Neural cell (in vitro differentiated cells): ENCODE measurements around the gene NFS1. TPM values are rescaled to one million over a fixed set of nuclear protein-coding genes. Genes with fewer than 3 reads are reported as not detected.

ENCODE experiments used
- H2AFZ ChIP-seq: fragments of 200-600, 300-800 bp; sonication (generic), shearing (Covaris generic); 2 replicates; pipeline ENCODE4 v1.6.0; 2014; ENCODE audit warnings: low read depth, mild to moderate bottlenecking, antibody characterized with exemption, low read length, moderate library complexity
- H3F3A ChIP-seq: fragments of 200-600 bp; shearing (Covaris generic); 2 replicates; pipeline ENCODE4 v1.6.1; 2016; ENCODE audit warnings: mild to moderate bottlenecking, moderate library complexity, mixed read lengths, antibody characterized with exemption, low read length; ENCODE audit not compliant: insufficient read depth, poor library complexity, severe bottlenecking
- H3K27ac ChIP-seq: fragments of 200-600, 300-800 bp; sonication (generic), shearing (Covaris generic); 2 replicates; pipeline ENCODE4 v1.5.1; 2014; ENCODE audit warnings: mild to moderate bottlenecking, low read length, moderate library complexity
- H3K27me3 ChIP-seq: fragments of 300-800, 200-600 bp; sonication (generic), shearing (Covaris generic); 2 replicates; pipeline ENCODE4 v1.6.0; 2014; ENCODE audit warnings: mild to moderate bottlenecking, low read depth, low read length, moderate library complexity; ENCODE audit not compliant: insufficient read depth
- H3K36me3 ChIP-seq: fragments of 300-800, 200-600 bp; sonication (generic), shearing (Covaris generic); 2 replicates; pipeline ENCODE4 v1.5.1; 2014; ENCODE audit warnings: mild to moderate bottlenecking, antibody characterized with exemption, low read length, moderate library complexity; ENCODE audit not compliant: insufficient read depth
- H3K4me2 ChIP-seq: fragments of 300-800, 200-600 bp; sonication (generic), shearing (Covaris generic); 2 replicates; pipeline ENCODE4 v1.6.0; 2014; ENCODE audit warnings: mild to moderate bottlenecking, low read length
- H3K4me3 ChIP-seq: fragments of 300-800, 200-600 bp; sonication (generic), shearing (Covaris generic); 2 replicates; pipeline ENCODE4 v1.5.1; 2014; ENCODE audit warnings: mild to moderate bottlenecking, low read length, moderate library complexity
- H3K79me2 ChIP-seq: fragments of 200-600 bp; shearing (Covaris generic); replicated peaks from 2 replicates; pipeline ENCODE4 v1.6.0; 2014; ENCODE audit warnings: mild to moderate bottlenecking, low read length, moderate library complexity; ENCODE audit not compliant: insufficient read depth
- H3K9ac ChIP-seq: fragments of 300-800, 200-600 bp; sonication (generic), shearing (Covaris generic); 2 replicates; pipeline ENCODE4 v1.6.1; 2016; ENCODE audit warnings: mild to moderate bottlenecking, low read length, mixed read lengths
- H3K9me2 ChIP-seq: fragments of 200-600 bp; shearing (Covaris generic); 2 replicates; pipeline ENCODE4 v1.6.1; 2016; ENCODE audit warnings: mild to moderate bottlenecking, low read length, mixed read lengths; ENCODE audit not compliant: insufficient read depth
- H3K9me3 ChIP-seq: fragments of 200-600, 300-800 bp; sonication (generic), shearing (Covaris generic); 2 replicates; pipeline ENCODE4 v1.6.1; 2016; ENCODE audit warnings: mild to moderate bottlenecking, mixed run types, low read length, moderate library complexity, mixed read lengths
- H4K20me1 ChIP-seq: fragments of 200-600 bp; shearing (Covaris generic); 2 replicates; pipeline ENCODE4 v1.6.1; 2016; ENCODE audit warnings: mild to moderate bottlenecking, mixed run types; ENCODE audit not compliant: insufficient read depth
- MXI1 ChIP-seq: fragments of 450-650 bp; conservative IDR thresholded peaks from 2 replicates; pipeline ENCODE4 v1.6.1; 2014; ENCODE audit warnings: antibody characterized with exemption, mild to moderate bottlenecking; ENCODE audit not compliant: poor library complexity, severe bottlenecking
- POLR2AphosphoS5 ChIP-seq: IDR thresholded peaks from 2 replicates; pipeline ENCODE4 v1.6.1; 2012
- SMC3 ChIP-seq: fragments of 450-650 bp; conservative IDR thresholded peaks from 2 replicates; pipeline ENCODE4 v1.6.1; 2014; ENCODE audit warnings: antibody characterized with exemption, mild to moderate bottlenecking, moderate library complexity; ENCODE audit not compliant: poor library complexity
- TAF1 ChIP-seq: IDR thresholded peaks from 2 replicates; pipeline ENCODE4 v1.6.1; 2012; ENCODE audit warnings: low read depth
- polyA plus RNA-seq: library from polyadenylated mRNA; depleted of rRNA; stranded (reverse); fragments of >200 nt; gene quantifications from 2 replicates; pipeline ENCODE4 v1.2.3, GENCODE V29; 2014
- TF ChIP-seq, protein P1 (sequence below): IDR thresholded peaks from 2 replicates; pipeline ENCODE4 v1.6.1; 2012; ENCODE audit warnings: borderline replicate concordance
- TF ChIP-seq, protein P2 (sequence below): fragments of 450-650 bp; IDR thresholded peaks from 2 replicates; pipeline ENCODE4 v1.5.1; 2014; ENCODE audit warnings: antibody characterized with exemption, mild to moderate bottlenecking, moderate library complexity; ENCODE audit not compliant: poor library complexity, severe bottlenecking

NFS1 gene
- polyA plus RNA-seq, 1 donor from 2014 or later, result 55.2 TPM

DNA sequence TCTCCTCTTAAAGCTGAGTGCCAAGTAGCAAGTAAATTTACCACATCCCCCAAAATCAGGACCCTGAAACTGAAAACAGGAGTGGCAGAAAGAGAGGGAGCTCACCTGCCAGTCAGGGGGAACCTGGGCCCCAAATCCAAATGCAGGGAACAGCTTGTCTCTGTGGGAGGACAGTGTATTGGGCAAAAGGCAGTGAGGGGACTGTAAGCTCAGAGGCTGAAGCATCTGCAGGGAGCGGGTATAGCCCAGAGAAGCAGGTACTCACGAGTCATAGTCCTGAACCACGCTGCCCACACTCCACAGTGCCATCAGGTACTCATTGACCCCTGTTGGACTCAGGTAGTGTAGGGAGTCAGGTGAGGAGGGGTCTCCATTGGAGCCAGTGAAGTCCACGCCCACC is 68.5 kb downstream of the NFS1 start:
- Histone ChIP-seq H3K27ac (no peak overlapping the region), H3K9ac (no peak overlapping the region), H3K9me3 (no peaks in the 10 kb centered on the region), H3K4me2 (no peak overlapping the region), H3K4me3 (no peak overlapping the region), H3F3A (no peaks in the 10 kb centered on the region), H2AFZ (no peak overlapping the region), H3K27me3 (no peaks in the 10 kb centered on the region), H4K20me1 (no peaks in the 10 kb centered on the region), H3K79me2 (peaks cover 16% of the 10 kb centered on the region), H3K36me3 (no peaks in the 10 kb centered on the region), H3K9me2 (no peaks in the 10 kb centered on the region)
- TF ChIP-seq TAF1, result no peak
- no peak for TF ChIP-seq SMC3
- no peak for TF ChIP-seq MXI1
- TF ChIP-seq, protein P1, sequence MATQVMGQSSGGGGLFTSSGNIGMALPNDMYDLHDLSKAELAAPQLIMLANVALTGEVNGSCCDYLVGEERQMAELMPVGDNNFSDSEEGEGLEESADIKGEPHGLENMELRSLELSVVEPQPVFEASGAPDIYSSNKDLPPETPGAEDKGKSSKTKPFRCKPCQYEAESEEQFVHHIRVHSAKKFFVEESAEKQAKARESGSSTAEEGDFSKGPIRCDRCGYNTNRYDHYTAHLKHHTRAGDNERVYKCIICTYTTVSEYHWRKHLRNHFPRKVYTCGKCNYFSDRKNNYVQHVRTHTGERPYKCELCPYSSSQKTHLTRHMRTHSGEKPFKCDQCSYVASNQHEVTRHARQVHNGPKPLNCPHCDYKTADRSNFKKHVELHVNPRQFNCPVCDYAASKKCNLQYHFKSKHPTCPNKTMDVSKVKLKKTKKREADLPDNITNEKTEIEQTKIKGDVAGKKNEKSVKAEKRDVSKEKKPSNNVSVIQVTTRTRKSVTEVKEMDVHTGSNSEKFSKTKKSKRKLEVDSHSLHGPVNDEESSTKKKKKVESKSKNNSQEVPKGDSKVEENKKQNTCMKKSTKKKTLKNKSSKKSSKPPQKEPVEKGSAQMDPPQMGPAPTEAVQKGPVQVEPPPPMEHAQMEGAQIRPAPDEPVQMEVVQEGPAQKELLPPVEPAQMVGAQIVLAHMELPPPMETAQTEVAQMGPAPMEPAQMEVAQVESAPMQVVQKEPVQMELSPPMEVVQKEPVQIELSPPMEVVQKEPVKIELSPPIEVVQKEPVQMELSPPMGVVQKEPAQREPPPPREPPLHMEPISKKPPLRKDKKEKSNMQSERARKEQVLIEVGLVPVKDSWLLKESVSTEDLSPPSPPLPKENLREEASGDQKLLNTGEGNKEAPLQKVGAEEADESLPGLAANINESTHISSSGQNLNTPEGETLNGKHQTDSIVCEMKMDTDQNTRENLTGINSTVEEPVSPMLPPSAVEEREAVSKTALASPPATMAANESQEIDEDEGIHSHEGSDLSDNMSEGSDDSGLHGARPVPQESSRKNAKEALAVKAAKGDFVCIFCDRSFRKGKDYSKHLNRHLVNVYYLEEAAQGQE, result no peak
- TF ChIP-seq POLR2AphosphoS5, result no peak

DNA sequence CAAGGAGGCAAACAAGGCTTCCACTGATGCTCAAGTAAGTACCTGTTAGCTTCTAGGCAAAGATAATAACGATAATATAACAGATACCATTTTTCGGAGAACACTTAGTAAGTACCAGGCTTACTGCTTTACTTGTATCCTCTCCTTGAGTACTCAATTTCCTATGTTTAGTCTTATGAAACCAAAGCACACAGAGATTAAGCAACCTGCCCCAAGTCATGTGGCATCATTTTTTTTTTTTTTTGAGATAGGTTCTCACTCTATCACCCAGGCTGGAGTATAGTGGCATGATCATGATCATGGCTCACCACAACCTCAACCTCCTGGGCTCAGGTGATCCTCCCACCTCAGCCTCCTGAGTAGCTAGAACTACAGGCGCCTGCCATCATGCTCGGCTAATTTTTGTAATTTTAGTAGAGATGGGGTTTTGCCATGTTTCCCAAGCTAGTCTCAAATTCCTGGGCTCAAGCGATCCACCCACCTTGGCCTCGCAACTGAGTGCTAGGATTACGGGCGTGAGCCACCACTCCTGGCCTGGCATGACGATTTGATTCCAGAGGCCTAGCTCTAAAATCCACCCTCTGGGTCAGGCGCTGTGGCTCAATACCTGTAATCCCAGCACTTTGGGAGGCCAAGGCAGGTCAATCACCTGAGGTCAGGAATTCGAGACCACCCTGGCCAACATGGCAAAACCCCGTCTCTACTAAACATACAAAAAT is 69.6 kb downstream of the NFS1 start:
- Histone ChIP-seq H3K27me3 (no peaks in the 10 kb centered on the region), H3K9me3 (no peaks in the 10 kb centered on the region), H3K4me3 (no peak overlapping the region), H3K9me2 (no peaks in the 10 kb centered on the region), H4K20me1 (no peaks in the 10 kb centered on the region), H3K79me2 (peaks cover 10% of the 10 kb centered on the region), H3K4me2 (no peak overlapping the region), H3K27ac (no peak overlapping the region), H2AFZ (no peak overlapping the region), H3K9ac (no peak overlapping the region), H3K36me3 (no peaks in the 10 kb centered on the region), H3F3A (no peaks in the 10 kb centered on the region)
- TF ChIP-seq, protein P1, result no peak
- TF ChIP-seq, protein P2, sequence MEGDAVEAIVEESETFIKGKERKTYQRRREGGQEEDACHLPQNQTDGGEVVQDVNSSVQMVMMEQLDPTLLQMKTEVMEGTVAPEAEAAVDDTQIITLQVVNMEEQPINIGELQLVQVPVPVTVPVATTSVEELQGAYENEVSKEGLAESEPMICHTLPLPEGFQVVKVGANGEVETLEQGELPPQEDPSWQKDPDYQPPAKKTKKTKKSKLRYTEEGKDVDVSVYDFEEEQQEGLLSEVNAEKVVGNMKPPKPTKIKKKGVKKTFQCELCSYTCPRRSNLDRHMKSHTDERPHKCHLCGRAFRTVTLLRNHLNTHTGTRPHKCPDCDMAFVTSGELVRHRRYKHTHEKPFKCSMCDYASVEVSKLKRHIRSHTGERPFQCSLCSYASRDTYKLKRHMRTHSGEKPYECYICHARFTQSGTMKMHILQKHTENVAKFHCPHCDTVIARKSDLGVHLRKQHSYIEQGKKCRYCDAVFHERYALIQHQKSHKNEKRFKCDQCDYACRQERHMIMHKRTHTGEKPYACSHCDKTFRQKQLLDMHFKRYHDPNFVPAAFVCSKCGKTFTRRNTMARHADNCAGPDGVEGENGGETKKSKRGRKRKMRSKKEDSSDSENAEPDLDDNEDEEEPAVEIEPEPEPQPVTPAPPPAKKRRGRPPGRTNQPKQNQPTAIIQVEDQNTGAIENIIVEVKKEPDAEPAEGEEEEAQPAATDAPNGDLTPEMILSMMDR, result no peak
